KMS-11 (cell line): ENCODE results near the gene ACVR2B.

Source experiments
- H2AFZ ChIP-seq: fragments of 200-600 bp; sonication (generic); 2 replicates; pipeline ENCODE4 v1.6.1; 2016; ENCODE audit warnings: antibody characterized with exemption, mixed run types, low read depth
- H3K27ac ChIP-seq: fragments of 200-600 bp; sonication (generic); 2 replicates; pipeline ENCODE4 v1.6.1; 2016; ENCODE audit warnings: mild to moderate bottlenecking, mixed run types
- H3K27me3 ChIP-seq: fragments of 200-600 bp; sonication (generic); 2 replicates; pipeline ENCODE4 v1.6.1; 2017; ENCODE audit warnings: mild to moderate bottlenecking, low read depth, mixed run types, moderate library complexity; ENCODE audit not compliant: insufficient read depth
- H3K36me3 ChIP-seq: fragments of 200-600 bp; sonication (generic); 2 replicates; pipeline ENCODE4 v1.6.1; 2017; ENCODE audit warnings: mild to moderate bottlenecking, mixed run types; ENCODE audit not compliant: insufficient read depth
- H3K4me1 ChIP-seq: fragments of 200-600 bp; sonication (generic); 2 replicates; pipeline ENCODE4 v1.6.1; 2016; ENCODE audit warnings: mild to moderate bottlenecking, low read depth, mixed run types; ENCODE audit not compliant: poor library complexity, severe bottlenecking
- H3K4me2 ChIP-seq: fragments of 200-600 bp; sonication (generic); 2 replicates; pipeline ENCODE4 v1.7.0; 2016; ENCODE audit warnings: mild to moderate bottlenecking, mixed run types
- H3K4me3 ChIP-seq: fragments of 200-600 bp; sonication (generic); IDR thresholded peaks from 2 replicates; pipeline ENCODE4 v1.6.1; 2017; ENCODE audit warnings: low read depth, low read length, mixed read lengths; ENCODE audit not compliant: insufficient read depth
- H3K79me2 ChIP-seq: fragments of 200-600 bp; sonication (generic); 2 replicates; pipeline ENCODE4 v1.6.1; 2016; ENCODE audit warnings: low read depth, mixed run types; ENCODE audit not compliant: insufficient read depth
- H3K9ac ChIP-seq: fragments of 200-600 bp; sonication (generic); 2 replicates; pipeline ENCODE4 v1.6.1; 2016; ENCODE audit warnings: mild to moderate bottlenecking, mixed run types
- H4K20me1 ChIP-seq: fragments of 200-600 bp; sonication (generic); 2 replicates; pipeline ENCODE4 v1.6.1; 2016; ENCODE audit warnings: mild to moderate bottlenecking, mixed run types; ENCODE audit not compliant: insufficient read depth
- TF ChIP-seq, protein P1 (sequence below): fragments of 200-600 bp; sonication (generic); conservative IDR thresholded peaks from 2 replicates; pipeline ENCODE4 v1.6.1; 2017; ENCODE audit warnings: low read depth, mild to moderate bottlenecking, antibody characterized with exemption, low read length, moderate library complexity, mixed read lengths

ACVR2B gene

DNA sequence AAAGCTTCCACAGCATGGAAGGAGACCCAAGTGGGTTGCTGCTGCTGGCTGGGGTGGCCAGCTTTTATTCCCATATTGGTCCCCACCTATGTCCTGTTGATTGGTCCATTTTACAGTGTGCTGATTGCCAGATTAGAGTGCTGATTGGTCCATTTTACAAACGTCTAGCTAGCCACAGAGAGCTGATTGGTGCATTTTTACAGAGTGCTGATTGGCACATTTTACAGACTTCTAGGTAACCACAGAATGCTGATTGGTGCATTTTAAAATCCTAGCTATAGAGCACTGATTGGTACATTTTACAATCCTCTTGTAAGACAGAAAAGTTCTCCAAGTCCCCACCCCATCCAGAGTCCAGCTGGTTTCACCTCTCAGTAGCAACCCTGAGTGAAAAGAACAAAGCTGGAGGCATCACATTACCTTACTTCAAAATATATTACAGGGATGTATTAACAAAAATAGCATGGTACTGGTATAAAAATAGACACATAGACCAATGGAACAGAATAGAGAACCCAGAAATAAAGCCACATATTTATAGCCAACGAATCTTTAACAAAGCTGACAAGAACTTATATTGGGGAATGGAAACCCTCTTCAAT is 7.5 kb upstream of the ACVR2B start:
- Histone ChIP-seq H3K4me3 (no peak overlapping the region), H3K4me2 (no peak overlapping the region), H3K4me1 (no peaks in the 10 kb centered on the region), H3K36me3 (no peaks in the 10 kb centered on the region), H3K9ac (no peak overlapping the region), H3K27me3 (no peaks in the 10 kb centered on the region), H4K20me1 (no peaks in the 10 kb centered on the region), H2AFZ (no peak overlapping the region), H3K27ac (no peak overlapping the region), H3K79me2 (no peaks in the 10 kb centered on the region)
- TF ChIP-seq, protein P1, sequence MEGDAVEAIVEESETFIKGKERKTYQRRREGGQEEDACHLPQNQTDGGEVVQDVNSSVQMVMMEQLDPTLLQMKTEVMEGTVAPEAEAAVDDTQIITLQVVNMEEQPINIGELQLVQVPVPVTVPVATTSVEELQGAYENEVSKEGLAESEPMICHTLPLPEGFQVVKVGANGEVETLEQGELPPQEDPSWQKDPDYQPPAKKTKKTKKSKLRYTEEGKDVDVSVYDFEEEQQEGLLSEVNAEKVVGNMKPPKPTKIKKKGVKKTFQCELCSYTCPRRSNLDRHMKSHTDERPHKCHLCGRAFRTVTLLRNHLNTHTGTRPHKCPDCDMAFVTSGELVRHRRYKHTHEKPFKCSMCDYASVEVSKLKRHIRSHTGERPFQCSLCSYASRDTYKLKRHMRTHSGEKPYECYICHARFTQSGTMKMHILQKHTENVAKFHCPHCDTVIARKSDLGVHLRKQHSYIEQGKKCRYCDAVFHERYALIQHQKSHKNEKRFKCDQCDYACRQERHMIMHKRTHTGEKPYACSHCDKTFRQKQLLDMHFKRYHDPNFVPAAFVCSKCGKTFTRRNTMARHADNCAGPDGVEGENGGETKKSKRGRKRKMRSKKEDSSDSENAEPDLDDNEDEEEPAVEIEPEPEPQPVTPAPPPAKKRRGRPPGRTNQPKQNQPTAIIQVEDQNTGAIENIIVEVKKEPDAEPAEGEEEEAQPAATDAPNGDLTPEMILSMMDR = no peak

DNA sequence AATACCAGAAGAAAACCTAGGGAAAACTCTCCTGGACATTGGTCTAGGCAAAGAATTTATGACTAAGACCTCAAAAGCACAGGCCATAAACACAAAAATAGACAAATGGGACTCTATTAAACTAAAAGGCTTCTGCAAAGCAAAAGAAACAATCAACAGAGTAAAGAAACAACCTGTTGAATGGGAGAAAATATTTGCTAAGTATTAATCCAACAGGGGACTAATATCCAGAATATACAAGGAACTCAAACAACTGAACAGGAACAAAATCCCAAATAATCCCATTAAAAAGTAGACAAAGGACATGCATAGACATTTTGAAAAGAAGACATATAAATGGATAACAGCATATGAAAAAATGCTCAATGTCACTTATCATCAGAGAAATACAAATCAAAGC is 6.9 kb upstream of the ACVR2B start:
- Histone ChIP-seq H3K4me2 (no peak overlapping the region), H3K9ac (no peak overlapping the region)

DNA sequence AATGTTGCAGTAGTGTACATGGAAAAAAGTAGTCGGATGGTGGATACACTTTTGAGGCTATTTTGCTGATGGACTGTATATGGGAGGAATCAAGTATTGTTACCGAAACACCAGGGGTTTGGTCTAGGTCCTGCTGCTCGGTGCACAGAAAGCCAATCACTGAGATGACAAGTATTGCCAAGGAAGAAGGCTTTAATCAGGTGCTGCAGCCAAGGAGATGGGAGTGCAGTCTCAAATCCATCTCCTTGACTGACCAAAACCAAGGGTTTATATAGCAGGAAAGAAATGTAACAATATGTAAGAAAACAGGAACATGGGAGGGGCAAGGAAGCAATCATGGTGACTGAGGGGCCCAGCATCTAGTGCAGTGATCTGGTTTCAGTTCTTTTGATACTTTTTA is 2.8 kb upstream of the ACVR2B start:
- H3K9ac ChIP-seq = no peak overlapping the region
- TF ChIP-seq, protein P1 = no peak
- H4K20me1 ChIP-seq = no peaks in the 10 kb centered on the region

More for the DNA sequence above, 6.9 kb upstream of the ACVR2B start:
- Histone ChIP-seq H3K36me3 (no peaks in the 10 kb centered on the region), H2AFZ (no peak overlapping the region), H3K27ac (no peak overlapping the region), H3K4me1 (no peaks in the 10 kb centered on the region), H3K4me3 (no peak overlapping the region), H3K27me3 (no peaks in the 10 kb centered on the region), H4K20me1 (no peaks in the 10 kb centered on the region), H3K79me2 (no peaks in the 10 kb centered on the region)
- TF ChIP-seq, protein P1 = no peak

GRCh38 chr3:38453913-38454177 is 155 bp downstream of the ACVR2B start:
- peak overlapping the region; percentile 44; the same call in 1 of the 2 replicates for H3K27ac ChIP-seq
- TF ChIP-seq, protein P1 = no peak
- H3K36me3 ChIP-seq = no peaks in the 10 kb centered on the region
- no peaks in the 10 kb centered on the region for H3K79me2 ChIP-seq
- no peak overlapping the region; the same call in 1 of the 2 replicates for H2AFZ ChIP-seq
- H4K20me1 ChIP-seq = no peaks in the 10 kb centered on the region
- no peak overlapping the region for H3K4me2 ChIP-seq
- H3K4me1 ChIP-seq = peaks cover 3% of the 10 kb centered on the region
- H3K27me3 ChIP-seq = no peaks in the 10 kb centered on the region
- H3K4me3 ChIP-seq = no peak overlapping the region
- peak overlapping the region; percentile 77; the same call in 1 of the 2 replicates for H3K9ac ChIP-seq

More for the DNA sequence above, 2.8 kb upstream of the ACVR2B start:
- Histone ChIP-seq H3K79me2 (no peaks in the 10 kb centered on the region), H3K27me3 (no peaks in the 10 kb centered on the region), H3K36me3 (no peaks in the 10 kb centered on the region), H3K4me2 (no peak overlapping the region), H2AFZ (no peak overlapping the region), H3K27ac (no peak overlapping the region), H3K4me3 (no peak overlapping the region), H3K4me1 (peaks cover 3% of the 10 kb centered on the region)
